Measurements from ENCODE around the gene ALOX15B. TPM values are rescaled to one million over a fixed set of nuclear protein-coding genes. Genes with fewer than 3 reads are reported as not detected.

The ALOX15B gene
- total and polyA plus RNA-seq, 2 experiments from 2014 or later, result 5.7 to 26.1 TPM

GRCh38 chr17:8081876-8082275, 43.0 kb downstream of the ALOX15B start:
- Histone ChIP-seq H3K9me3 (ENCODE audit: low read depth) (no peaks in the 10 kb centered on the region), H3K4me2 (peak overlapping the region; percentile 37), H3K9me2 (replicated peaks; ENCODE audit: insufficient read depth) (no peaks in the 10 kb centered on the region), H3K27me3 (peaks cover 5% of the 10 kb centered on the region), H3K36me3 (replicated peaks; ENCODE audit: insufficient read depth, low read depth) (no peaks in the 10 kb centered on the region), H3K4me3 (no peak overlapping the region), H3K27ac (peak overlapping the region; percentile 67), H3K4me1 (ENCODE audit: insufficient read depth) (peaks cover 5% of the 10 kb centered on the region), H4K20me1 (ENCODE audit: insufficient read depth, poor library complexity, severe bottlenecking) (no peaks in the 10 kb centered on the region), H3K79me2 (no peaks in the 10 kb centered on the region), H2AFZ (no peak overlapping the region)
- no peak for DNase-seq (ENCODE audit: low spot score)
- WGBS (ENCODE audit: low lambda C conversion rate, missing lambda C conversion rate), result 96% methylated on average over 3 of the region's 3 CpGs
- no peak for TF ChIP-seq EZH2phosphoT487 (IDR thresholded peaks at IDR 0.05; ENCODE audit: low read depth, severe bottlenecking, unreplicated experiment)
- no peak for TF ChIP-seq CTCF (IDR thresholded peaks at IDR 0.05; ENCODE audit: poor library complexity)
- no peak for TF ChIP-seq EZH2 (IDR thresholded peaks at IDR 0.05; ENCODE audit: borderline replicate concordance)

GRCh38 chr17:8082292-8082691, 43.4 kb downstream of the ALOX15B start:
- no peaks in the 10 kb centered on the region for H3K9me2 ChIP-seq (replicated peaks; ENCODE audit: insufficient read depth)
- peak; percentile 47 for DNase-seq (ENCODE audit: low spot score)
- WGBS (ENCODE audit: low lambda C conversion rate, missing lambda C conversion rate), result 50% methylated on average over 10 of the region's 10 CpGs
- H3K4me3 ChIP-seq, result no peak overlapping the region
- no peaks in the 10 kb centered on the region for H4K20me1 ChIP-seq (ENCODE audit: insufficient read depth, poor library complexity, severe bottlenecking)
- H3K27me3 ChIP-seq, result peaks cover 4% of the 10 kb centered on the region
- peak overlapping the region; percentile 71 for H3K27ac ChIP-seq
- no peak for TF ChIP-seq EZH2 (IDR thresholded peaks at IDR 0.05; ENCODE audit: borderline replicate concordance)
- no peaks in the 10 kb centered on the region for H3K9me3 ChIP-seq (ENCODE audit: low read depth)
- peaks cover 5% of the 10 kb centered on the region for H3K4me1 ChIP-seq (ENCODE audit: insufficient read depth)
- H3K79me2 ChIP-seq, result no peaks in the 10 kb centered on the region
- H3K36me3 ChIP-seq (replicated peaks; ENCODE audit: insufficient read depth, low read depth), result no peaks in the 10 kb centered on the region
- H2AFZ ChIP-seq, result no peak overlapping the region
- peak overlapping the region; percentile 37 for H3K4me2 ChIP-seq

GRCh38 chr17:8084250-8084649, 45.4 kb downstream of the ALOX15B start:
- 93% methylated on average over 6 of the region's 6 CpGs for WGBS (ENCODE audit: low lambda C conversion rate, missing lambda C conversion rate)

More at GRCh38 chr17:8084250-8084649, 45.4 kb downstream of the ALOX15B start:
- peaks cover 5% of the 10 kb centered on the region for H3K27me3 ChIP-seq
- no peaks in the 10 kb centered on the region for H4K20me1 ChIP-seq (ENCODE audit: insufficient read depth, poor library complexity, severe bottlenecking)
- TF ChIP-seq EZH2phosphoT487 (IDR thresholded peaks at IDR 0.05; ENCODE audit: low read depth, severe bottlenecking, unreplicated experiment), result no peak
- TF ChIP-seq CTCF (IDR thresholded peaks at IDR 0.05; ENCODE audit: poor library complexity), result no peak
- no peak for TF ChIP-seq EZH2 (IDR thresholded peaks at IDR 0.05; ENCODE audit: borderline replicate concordance)
- peaks cover 5% of the 10 kb centered on the region for H3K4me1 ChIP-seq (ENCODE audit: insufficient read depth)
- H3K36me3 ChIP-seq (replicated peaks; ENCODE audit: insufficient read depth, low read depth), result no peaks in the 10 kb centered on the region
- no peaks in the 10 kb centered on the region for H3K9me3 ChIP-seq (ENCODE audit: low read depth)
- no peak overlapping the region for H3K4me2 ChIP-seq
- no peak overlapping the region for H3K4me3 ChIP-seq
- no peaks in the 10 kb centered on the region for H3K9me2 ChIP-seq (replicated peaks; ENCODE audit: insufficient read depth)
- H3K79me2 ChIP-seq, result no peaks in the 10 kb centered on the region
- H3K27ac ChIP-seq, result no peak overlapping the region
- H2AFZ ChIP-seq, result no peak overlapping the region
- no peak for DNase-seq (ENCODE audit: low spot score)

Measured in hepatocyte (in vitro differentiated cells).